Measurements from ENCODE around the gene VEZT. TPM values are rescaled to one million over a fixed set of nuclear protein-coding genes. Genes with fewer than 3 reads are reported as not detected.

The VEZT gene
- total and polyA plus RNA-seq, 9 of the 15 experiments (the other 6 are each of a cell fraction or from before 2014, with no cell fraction given): 16.1 to 61.5 (median 32.6) TPM

DNA sequence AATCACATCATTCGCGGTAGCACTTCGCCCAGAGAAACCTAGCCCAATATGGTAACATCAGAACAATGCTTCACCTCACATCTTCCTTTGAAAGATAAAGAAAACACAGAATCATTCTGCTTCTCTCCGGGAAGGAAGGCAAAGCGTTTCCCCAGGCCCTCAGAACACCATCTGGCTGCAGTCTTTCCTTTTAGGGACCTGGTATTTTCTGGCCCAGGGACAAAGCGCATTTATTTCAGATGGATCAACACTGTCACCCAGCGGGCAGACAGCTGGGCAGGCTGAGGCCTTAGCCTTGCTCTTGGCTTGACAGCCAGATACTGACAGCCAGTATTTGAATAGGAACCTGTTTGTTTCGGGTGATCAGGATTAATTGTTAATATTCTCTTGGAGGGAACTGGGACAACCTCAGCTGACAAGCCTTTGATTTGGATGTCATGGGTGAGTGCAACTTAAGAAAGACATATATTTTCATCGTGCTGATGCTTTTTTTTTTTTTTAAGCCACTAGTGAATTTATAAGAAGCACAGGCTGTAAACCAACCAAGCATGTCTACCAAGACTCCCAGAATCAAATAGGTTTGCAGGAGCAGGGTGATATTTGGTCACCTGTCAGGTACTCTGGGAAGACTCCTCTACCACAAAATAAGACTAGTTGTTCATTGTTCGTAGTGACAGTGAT is 118.9 kb downstream of the VEZT start (continued):
- TF ChIP-seq, protein P1, sequence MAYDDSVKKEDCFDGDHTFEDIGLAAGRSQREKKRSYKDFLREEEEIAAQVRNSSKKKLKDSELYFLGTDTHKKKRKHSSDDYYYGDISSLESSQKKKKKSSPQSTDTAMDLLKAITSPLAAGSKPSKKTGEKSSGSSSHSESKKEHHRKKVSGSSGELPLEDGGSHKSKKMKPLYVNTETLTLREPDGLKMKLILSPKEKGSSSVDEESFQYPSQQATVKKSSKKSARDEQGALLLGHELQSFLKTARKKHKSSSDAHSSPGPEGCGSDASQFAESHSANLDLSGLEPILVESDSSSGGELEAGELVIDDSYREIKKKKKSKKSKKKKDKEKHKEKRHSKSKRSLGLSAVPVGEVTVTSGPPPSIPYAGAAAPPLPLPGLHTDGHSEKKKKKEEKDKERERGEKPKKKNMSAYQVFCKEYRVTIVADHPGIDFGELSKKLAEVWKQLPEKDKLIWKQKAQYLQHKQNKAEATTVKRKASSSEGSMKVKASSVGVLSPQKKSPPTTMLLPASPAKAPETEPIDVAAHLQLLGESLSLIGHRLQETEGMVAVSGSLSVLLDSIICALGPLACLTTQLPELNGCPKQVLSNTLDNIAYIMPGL (CRISPR knock-in tag; IDR thresholded peaks at IDR 0.05): no peak
- no peak for TF ChIP-seq GATAD2B (IDR thresholded peaks at IDR 0.05; ENCODE audit: borderline replicate concordance)
- no peak for TF ChIP-seq NFRKB (IDR thresholded peaks at IDR 0.05; ENCODE audit: low read depth)
- peak in 1 of 2 experiments; percentile 37 for TF ChIP-seq NCOA2 (IDR thresholded peaks at IDR 0.05; ENCODE audit: partially characterized antibody in 2 of 2)
- no peak for TF ChIP-seq SMAD3 (CRISPR knock-in tag; conservative IDR thresholded peaks at IDR 0.05)

DNA sequence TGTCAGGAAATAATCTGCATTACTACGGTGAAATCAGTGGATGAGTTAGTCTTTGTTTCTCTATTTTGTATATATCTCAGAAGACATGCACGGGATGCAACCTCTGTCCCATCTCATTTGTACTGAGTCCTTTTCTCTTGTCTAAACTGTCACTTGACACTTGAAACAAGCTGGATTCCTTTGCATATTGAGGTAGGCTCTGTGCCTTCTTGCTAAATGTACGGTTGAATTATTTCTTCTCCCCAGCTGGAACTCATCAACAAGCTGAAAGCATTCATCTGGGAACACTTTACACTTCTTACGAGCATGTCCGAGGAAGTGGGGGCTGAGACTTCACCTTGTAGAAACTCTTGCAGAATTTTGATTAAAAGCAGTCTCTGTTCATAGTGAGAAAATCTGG is 119.5 kb downstream of the VEZT start:
- WGBS (ENCODE audit: insufficient coverage, low coverage, missing lambda C conversion rate): 0% methylated on average over 5 of the region's 5 CpGs
- Histone ChIP-seq H3K4me2 (ENCODE audit: insufficient read depth, low read length) (no peak overlapping the region), H3K4me1 (replicated peaks in 1 of 2; ENCODE audit: control insufficient read depth in 2 of 2, insufficient read depth in 2 of 2, low read length in 2 of 2) (no peaks in the 10 kb centered on the region), H3K9ac (ENCODE audit: insufficient read depth in 1 of 2, low read depth in 2 of 2, low read length in 2 of 2) (no peak overlapping the region), H3K36me3 (ENCODE audit: control insufficient read depth, insufficient read depth, low read length) (no peaks in the 10 kb centered on the region), H3K9me3 (replicated peaks; ENCODE audit: control insufficient read depth, insufficient read depth, low read depth, low read length) (no peaks in the 10 kb centered on the region), H3K79me2 (ENCODE audit: control insufficient read depth, insufficient read depth, low read length) (no peaks in the 10 kb centered on the region), H3K27me3 (ENCODE audit: control insufficient read depth in 2 of 2, insufficient read depth in 2 of 2, low read length in 2 of 2) (peaks cover 5 to 10% of the 10 kb centered on the region in 2 experiments; a peak in 3 of 5 replicates), H3K27ac (ENCODE audit: extremely low read depth, low read depth, low read length) (no peak overlapping the region), H2AFZ (ENCODE audit: low read depth, low read length) (no peak overlapping the region), H4K20me1 (replicated peaks; ENCODE audit: control insufficient read depth, insufficient read depth, low read length) (no peaks in the 10 kb centered on the region), H3K4me3 (no peak overlapping the region), H3K9me1 (ENCODE audit: control insufficient read depth, insufficient read depth, low read length) (no peaks in the 10 kb centered on the region)
- POLR2A ChIA-PET: interaction anchor here (1.3 kb wide), 1 partner anchor 220 kb away, joined by 5 read pairs; no protein-coding TSS in a partner anchor
- in situ Hi-C loops (cut with MboI): loop anchor here (10.0 kb wide), 1 partner anchor 232 kb away; no protein-coding TSS in a partner anchor
- TF ChIP-seq NFXL1 (CRISPR knock-in tag; IDR thresholded peaks at IDR 0.05) (no peak), COPS2 (conservative IDR thresholded peaks at IDR 0.05) (no peak), E2F3 (CRISPR knock-in tag; IDR thresholded peaks at IDR 0.05) (no peak)
- TF ChIP-seq, protein P2, sequence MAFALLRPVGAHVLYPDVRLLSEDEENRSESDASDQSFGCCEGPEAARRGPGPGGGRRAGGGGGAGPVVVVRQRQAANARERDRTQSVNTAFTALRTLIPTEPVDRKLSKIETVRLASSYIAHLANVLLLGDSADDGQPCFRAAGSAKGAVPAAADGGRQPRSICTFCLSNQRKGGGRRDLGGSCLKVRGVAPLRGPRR (CRISPR knock-in tag; IDR thresholded peaks at IDR 0.05): no peak
- no TSS peak for BruUV-seq (replicated peaks)
- intact Hi-C loops (cut with micrococcal nuclease): loop anchor here (2.0 to 10.0 kb wide), 3 partner anchors 120 to 402 kb away; partner anchors contain the start of genes FGD6 and VEZT
- DNase-seq (ENCODE audit: extremely low read depth in 1 of 4, low spot score in 3 of 4) (no peak), FAIRE-seq (no peak), ATAC-seq (no peak)
- CTCF ChIA-PET (ENCODE audit: low intra/inter-chr PET ratio): interaction anchor here (0.6 to 1.2 kb wide), 3 partner anchors 219 to 1194 kb away, joined by 3 read pairs; no protein-coding TSS in a partner anchor

Measured in K562 (cell line).